Gastrocnemius medialis (tissue), 4 donors: ENCODE measurements around the gene ARHGDIA. TPM values are rescaled to one million over a fixed set of nuclear protein-coding genes. Genes with fewer than 3 reads are reported as not detected.
A peak's percentile ranks its signal among the peaks of the same experiment; 100 is the strongest.

ENCODE experiments used
- ATAC-seq, 2 donors: fragments of 150-250 bp; one replicate each; pipeline ENCODE4 v1.9.1; 2016
- DNase-seq, 2 donors: peaks; one replicate each; pipeline ENCODE4 v3.0.0-alpha.2; 2019
- H3K27ac ChIP-seq, 4 donors: fragments of 200-600 bp; sonication (generic); 1 replicate in 1 of 4; 2 replicates in 3 of 4; pipeline ENCODE4 v1.5.1; 2016 to 2018; ENCODE audit warnings: mild to moderate bottlenecking in 2 of 4, moderate library complexity in 1 of 4
- H3K27me3 ChIP-seq, 3 donors: fragments of 200-600 bp; sonication (generic) in 2 of 3; 1 replicate in 1 of 3; 2 replicates in 2 of 3; pipeline versions ENCODE4 v1.5.1 to v1.6.0; 2016 to 2019; ENCODE audit warnings: mild to moderate bottlenecking in 1 of 3, moderate library complexity in 1 of 3
- H3K36me3 ChIP-seq, 2 donors: fragments of 200-600 bp; sonication (generic) in 1 of 2; one replicate each; pipeline ENCODE4 v1.5.1; 2017 to 2018
- H3K4me1 ChIP-seq, 2 donors: fragments of 200-600 bp; sonication (generic) in 1 of 2; one replicate each; pipeline ENCODE4 v1.5.1; 2016 to 2017; ENCODE audit warnings: mild to moderate bottlenecking in 2 of 2
- H3K4me3 ChIP-seq, 4 donors: fragments of 200-600 bp; sonication (generic) in 3 of 4; 1 replicate in 1 of 4; 2 replicates in 3 of 4; pipeline ENCODE4 v1.5.1; 2016 to 2019; ENCODE audit warnings: mild to moderate bottlenecking in 2 of 4
- H3K9me3 ChIP-seq, 3 donors: fragments of 200-600 bp; sonication (generic) in 2 of 3; 1 replicate in 1 of 3; 2 replicates in 2 of 3; pipeline ENCODE4 v1.5.1; 2016 to 2019
- CTCF ChIP-seq, 5 experiments: fragments of 450-650 bp in 3 of 5; fragments of 200-600 bp in 2 of 5; sonication (generic) in 2 of 5; IDR thresholded peaks in 4 of 5; conservative IDR thresholded peaks in 1 of 5; 1 replicate in 4 of 5; 2 replicates in 1 of 5; pipeline ENCODE4 v1.5.1; 2016 to 2019; ENCODE audit warnings: antibody characterized with exemption in 5 of 5, mild to moderate bottlenecking in 3 of 5, moderate library complexity in 3 of 5
- POLR2A ChIP-seq, 2 donors: fragments of 450-650 bp; IDR thresholded peaks; one replicate each; pipeline ENCODE4 v1.6.1; 2017; ENCODE audit warnings: antibody characterized with exemption in 2 of 2, mild to moderate bottlenecking in 2 of 2, moderate library complexity in 2 of 2
- in situ Hi-C, 4 donors: fragments of 200-750 bp; cut with MboI; loops; one replicate each; pipeline versions ENCODE4 v1.15.0 to v1.8.0; 2017; ENCODE audit warnings: low sequenced_read_pairs in 4 of 4
- intact Hi-C: fragments of 100-400 bp; cut with DNase I; formaldehyde crosslinking; loops from one replicate; pipeline ENCODE4 v1.15.1; 2023; ENCODE audit warnings: low total_unique reads
- total RNA-seq, 4 donors: library from RNA; depleted of rRNA; stranded (reverse); fragments of >200 nt; gene quantifications; one replicate each; pipeline versions ENCODE4 v1.1.0 to v1.2.3, GENCODE V29; 2016

ARHGDIA gene
- total RNA-seq, 4 donors from 2014 or later = 52.1 to 122 (median 64.4) TPM

- Histone ChIP-seq H3K4me3 (no peak overlapping the region), H3K4me1 (peaks cover 34% of the 10 kb centered on the region in 2 donors), H3K27me3 (no peaks in the 10 kb centered on the region), H3K36me3 (peaks cover 0 to 60% of the 10 kb centered on the region in 2 donors), H3K9me3 (no peaks in the 10 kb centered on the region), H3K27ac (no peak overlapping the region)
- in situ Hi-C loops = no loop called here
- TF ChIP-seq CTCF (IDR thresholded peaks at IDR 0.05 in 4 of 5, conservative IDR thresholded peaks at IDR 0.05 in 1 of 5) (no peak), POLR2A (IDR thresholded peaks at IDR 0.05) (no peak)
- ATAC-seq (no peak), DNase-seq (no peak)
- intact Hi-C loops = no loop called here
Measured at GRCh38 chr17:81844887-81845286, 26.2 kb downstream of the ARHGDIA start.

DNA sequence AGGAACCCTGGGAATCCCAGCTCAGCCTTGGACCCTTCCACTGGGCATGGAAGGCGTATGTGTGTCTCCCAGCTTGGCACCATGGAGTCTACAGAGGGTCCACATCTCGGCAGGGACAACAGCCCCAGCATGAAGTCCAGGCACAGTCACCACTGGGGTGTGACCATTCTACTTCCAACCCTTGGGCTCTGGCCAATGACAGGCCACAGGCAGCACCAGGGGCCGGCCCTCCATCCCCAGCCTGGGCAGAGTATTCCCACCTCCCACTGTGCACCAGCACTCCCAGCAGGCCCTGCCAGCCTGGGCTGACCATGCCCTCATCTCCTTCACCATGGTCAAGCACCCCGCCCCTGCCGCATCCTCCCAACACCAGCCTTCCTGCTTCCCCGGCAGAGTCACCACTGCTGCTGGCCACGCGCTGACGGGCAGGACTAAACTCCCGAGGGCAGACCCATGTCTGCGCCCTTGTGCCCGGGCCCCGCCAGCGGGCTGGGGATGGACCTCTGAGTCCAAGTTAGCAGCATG lies 26.7 kb downstream of the ARHGDIA start:
- H3K36me3 ChIP-seq = peaks cover 0 to 58% of the 10 kb centered on the region in 2 donors
- no peak for ATAC-seq
- intact Hi-C loops (no loop called here), in situ Hi-C loops (no loop called here)
- no peak overlapping the region for H3K4me3 ChIP-seq
- H3K4me1 ChIP-seq = peaks cover 39% of the 10 kb centered on the region in 2 donors
- H3K9me3 ChIP-seq = no peaks in the 10 kb centered on the region
- peak overlapping the region; percentile 98 to 99 (median 99) for H3K27ac ChIP-seq
- no peak for DNase-seq
- no peaks in the 10 kb centered on the region for H3K27me3 ChIP-seq
- TF ChIP-seq POLR2A (IDR thresholded peaks at IDR 0.05) (no peak), CTCF (IDR thresholded peaks at IDR 0.05 in 4 of 5, conservative IDR thresholded peaks at IDR 0.05 in 1 of 5) (no peak)

DNA sequence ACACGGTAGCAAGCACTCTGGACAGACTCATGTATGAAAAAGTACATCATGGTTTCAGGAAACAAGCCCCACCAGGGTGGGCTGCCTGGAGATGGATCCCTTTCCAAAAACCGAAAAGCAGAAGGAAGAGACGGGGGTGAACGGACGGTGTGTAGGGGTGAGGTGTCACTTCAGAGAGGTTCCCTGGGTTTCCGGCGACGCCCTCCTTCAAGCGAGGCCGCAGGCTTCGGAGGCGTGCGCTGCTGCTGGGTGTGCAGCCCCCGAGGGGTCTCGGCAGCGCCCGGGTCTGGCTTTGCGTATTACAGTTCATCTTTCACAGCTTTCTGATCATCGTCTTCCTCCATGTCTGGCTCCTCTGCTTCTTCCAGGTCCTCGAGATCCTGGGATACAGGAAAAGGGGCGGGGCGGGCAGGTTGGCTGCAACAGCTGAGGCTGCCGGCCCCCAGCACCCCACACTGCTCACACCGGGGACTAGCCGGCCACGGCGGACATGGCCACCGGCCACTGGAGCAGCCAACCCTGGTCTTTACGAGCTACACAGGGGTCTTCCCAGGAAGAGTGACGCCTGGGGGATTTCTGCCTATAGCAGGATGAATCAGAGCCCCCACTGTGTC lies 27.3 kb downstream of the ARHGDIA start:
- ATAC-seq (no peak), DNase-seq (no peak)
- TF ChIP-seq CTCF (IDR thresholded peaks at IDR 0.05 in 4 of 5, conservative IDR thresholded peaks at IDR 0.05 in 1 of 5) = no peak
- Histone ChIP-seq H3K9me3 (no peaks in the 10 kb centered on the region), H3K4me3 (no peak overlapping the region), H3K36me3 (peaks cover 0 to 53% of the 10 kb centered on the region in 2 donors), H3K27me3 (no peaks in the 10 kb centered on the region), H3K27ac (peak overlapping the region; percentile 98 to 99 (median 99)), H3K4me1 (peaks cover 44 to 45% of the 10 kb centered on the region in 2 donors)
- intact Hi-C loops = no loop called here
- in situ Hi-C loops = no loop called here

DNA sequence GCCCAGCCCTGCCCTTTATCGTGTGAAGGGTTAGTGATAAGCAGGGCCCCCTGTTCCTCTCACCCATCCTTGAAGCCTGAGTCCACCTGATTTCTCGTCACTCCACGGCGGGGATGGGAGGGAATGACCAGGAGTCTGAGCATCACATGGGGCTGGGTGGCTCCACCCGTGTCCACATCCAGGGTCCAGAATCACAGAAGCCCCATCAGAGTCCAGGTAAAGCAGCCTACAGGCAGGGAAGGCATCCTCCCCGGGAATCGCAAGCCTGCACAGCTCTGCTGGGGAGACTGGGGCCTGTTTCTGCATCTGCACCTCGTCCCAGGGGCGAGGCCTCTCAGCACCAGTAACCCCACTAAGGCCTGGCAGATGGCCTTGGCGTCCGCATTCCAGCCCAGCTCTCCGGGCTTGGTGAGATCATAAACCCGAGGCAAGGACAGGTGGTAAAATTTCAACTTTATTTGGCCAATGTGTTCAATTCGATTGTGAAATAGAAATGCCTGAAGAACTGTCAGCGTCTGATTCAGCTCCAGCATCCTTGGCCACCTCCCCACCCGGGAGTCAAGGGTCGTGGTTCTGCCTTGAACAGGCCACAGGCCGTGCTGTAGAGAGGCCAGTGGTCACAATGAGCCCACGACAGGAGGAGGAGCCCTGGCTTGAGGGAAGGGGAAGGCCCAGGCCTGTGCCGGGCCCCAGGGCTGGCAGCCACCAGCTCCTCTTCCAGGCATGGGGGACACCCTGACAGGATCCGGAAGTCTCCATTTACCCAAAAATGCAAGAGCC lies 28.2 kb downstream of the ARHGDIA start:
- no peak for TF ChIP-seq CTCF (IDR thresholded peaks at IDR 0.05 in 4 of 5, conservative IDR thresholded peaks at IDR 0.05 in 1 of 5)
- peak in 1 of 2 donors; percentile 13 for TF ChIP-seq POLR2A (IDR thresholded peaks at IDR 0.05)
- H3K9me3 ChIP-seq = no peaks in the 10 kb centered on the region
- in situ Hi-C loops = no loop called here
- ATAC-seq = peak; percentile 3 to 16
- peaks cover 53% of the 10 kb centered on the region in 2 donors for H3K4me1 ChIP-seq
- no peaks in the 10 kb centered on the region for H3K27me3 ChIP-seq
- intact Hi-C loops = no loop called here
- H3K36me3 ChIP-seq = peaks cover 0 to 48% of the 10 kb centered on the region in 2 donors
- DNase-seq = peak in 1 of 2 donors; percentile 72
- no peak overlapping the region for H3K4me3 ChIP-seq
- peak overlapping the region; percentile 98 to 99 (median 99) for H3K27ac ChIP-seq
